Activated naive CD4-positive, alpha-beta T cell treated with anti-CD3 and anti-CD28 coated beads, Interleukin-2, amount 50 U/mL, for 24 hours (primary cell): Measurements from ENCODE around the gene HDAC4.
A peak's percentile ranks its signal among the peaks of the same experiment; 100 is the strongest.

Experiments
- H3K27ac Mint-ChIP-seq: one replicate; pipeline ENCODE4 v1.8.0; 2021; ENCODE audit warnings: mild to moderate bottlenecking, mixed read lengths
- H3K27me3 Mint-ChIP-seq: one replicate; pipeline ENCODE4 v1.8.0; 2021; ENCODE audit warnings: mixed read lengths
- H3K36me3 Mint-ChIP-seq: one replicate; pipeline ENCODE4 v1.8.0; 2021; ENCODE audit warnings: mixed read lengths
- H3K4me1 Mint-ChIP-seq: one replicate; pipeline ENCODE4 v1.8.0; 2021; ENCODE audit warnings: mixed read lengths
- H3K4me3 Mint-ChIP-seq: one replicate; pipeline ENCODE4 v1.8.0; 2021; ENCODE audit warnings: mild to moderate bottlenecking, mixed read lengths
- H3K9me3 Mint-ChIP-seq: one replicate; pipeline ENCODE4 v1.8.0; 2021; ENCODE audit warnings: mixed read lengths

Gene HDAC4

GRCh38 chr2:239371726-239372686 lies 28.8 kb downstream of the HDAC4 start:
- Mint-ChIP-seq H3K27ac (no peak overlapping the region), H3K9me3 (no peaks in the 10 kb centered on the region), H3K36me3 (no peaks in the 10 kb centered on the region), H3K4me1 (peaks cover 19% of the 10 kb centered on the region), H3K4me3 (no peak overlapping the region), H3K27me3 (no peaks in the 10 kb centered on the region)

GRCh38 chr2:239370876-239371725 lies 29.7 kb downstream of the HDAC4 start:
- H3K9me3 Mint-ChIP-seq = no peaks in the 10 kb centered on the region
- H3K4me3 Mint-ChIP-seq = no peak overlapping the region
- no peaks in the 10 kb centered on the region for H3K27me3 Mint-ChIP-seq
- peaks cover 24% of the 10 kb centered on the region for H3K4me1 Mint-ChIP-seq
- no peak overlapping the region for H3K27ac Mint-ChIP-seq
- H3K36me3 Mint-ChIP-seq = no peaks in the 10 kb centered on the region

- Mint-ChIP-seq H3K27me3 (no peaks in the 10 kb centered on the region), H3K9me3 (no peaks in the 10 kb centered on the region), H3K4me3 (peak overlapping the region; percentile 82), H3K4me1 (peaks cover 26% of the 10 kb centered on the region), H3K36me3 (no peaks in the 10 kb centered on the region), H3K27ac (peak overlapping the region; percentile 97)
These were observed 30.4 kb downstream of the HDAC4 start for GRCh38 chr2:239370403-239370802.

GRCh38 chr2:239369631-239370161 lies 31.1 kb downstream of the HDAC4 start:
- H3K4me3 Mint-ChIP-seq = peak overlapping the region; percentile 82
- H3K4me1 Mint-ChIP-seq = peaks cover 33% of the 10 kb centered on the region
- H3K36me3 Mint-ChIP-seq = peaks cover under 1% of the 10 kb centered on the region
- H3K9me3 Mint-ChIP-seq = no peaks in the 10 kb centered on the region
- H3K27ac Mint-ChIP-seq = peak overlapping the region; percentile 97
- no peaks in the 10 kb centered on the region for H3K27me3 Mint-ChIP-seq

- Mint-ChIP-seq H3K4me1 (peaks cover 40% of the 10 kb centered on the region), H3K27ac (no peak overlapping the region), H3K9me3 (no peaks in the 10 kb centered on the region), H3K27me3 (no peaks in the 10 kb centered on the region), H3K36me3 (peaks cover 2% of the 10 kb centered on the region), H3K4me3 (no peak overlapping the region)
These were observed 31.8 kb downstream of the HDAC4 start for GRCh38 chr2:239368906-239369552.

GRCh38 chr2:239368321-239368720 lies 32.5 kb downstream of the HDAC4 start:
- Mint-ChIP-seq H3K9me3 (no peaks in the 10 kb centered on the region), H3K27me3 (no peaks in the 10 kb centered on the region), H3K4me3 (no peak overlapping the region), H3K36me3 (peaks cover 2% of the 10 kb centered on the region), H3K27ac (no peak overlapping the region), H3K4me1 (peaks cover 47% of the 10 kb centered on the region)

GRCh38 chr2:239366740-239367139 lies 34.1 kb downstream of the HDAC4 start:
- peaks cover 55% of the 10 kb centered on the region for H3K4me1 Mint-ChIP-seq
- no peaks in the 10 kb centered on the region for H3K9me3 Mint-ChIP-seq
- H3K27me3 Mint-ChIP-seq = no peaks in the 10 kb centered on the region
- no peak overlapping the region for H3K27ac Mint-ChIP-seq
- H3K36me3 Mint-ChIP-seq = peaks cover 2% of the 10 kb centered on the region
- H3K4me3 Mint-ChIP-seq = no peak overlapping the region

GRCh38 chr2:239365782-239366435 lies 34.9 kb downstream of the HDAC4 start:
- Mint-ChIP-seq H3K4me3 (no peak overlapping the region), H3K27ac (no peak overlapping the region), H3K4me1 (peaks cover 58% of the 10 kb centered on the region), H3K9me3 (no peaks in the 10 kb centered on the region), H3K27me3 (no peaks in the 10 kb centered on the region), H3K36me3 (peaks cover 2% of the 10 kb centered on the region)

GRCh38 chr2:239365071-239365781 lies 35.6 kb downstream of the HDAC4 start:
- peaks cover 2% of the 10 kb centered on the region for H3K36me3 Mint-ChIP-seq
- no peaks in the 10 kb centered on the region for H3K27me3 Mint-ChIP-seq
- no peak overlapping the region for H3K4me3 Mint-ChIP-seq
- H3K9me3 Mint-ChIP-seq = no peaks in the 10 kb centered on the region
- H3K4me1 Mint-ChIP-seq = peaks cover 56% of the 10 kb centered on the region
- no peak overlapping the region for H3K27ac Mint-ChIP-seq

GRCh38 chr2:239363946-239364637 lies 36.7 kb downstream of the HDAC4 start:
- Mint-ChIP-seq H3K27ac (peak overlapping the region; percentile 6), H3K27me3 (no peaks in the 10 kb centered on the region), H3K4me3 (no peak overlapping the region), H3K36me3 (peaks cover 2% of the 10 kb centered on the region), H3K9me3 (no peaks in the 10 kb centered on the region), H3K4me1 (peaks cover 45% of the 10 kb centered on the region)

GRCh38 chr2:239362507-239362906 lies 38.3 kb downstream of the HDAC4 start:
- Mint-ChIP-seq H3K27ac (no peak overlapping the region), H3K4me1 (peaks cover 49% of the 10 kb centered on the region), H3K27me3 (no peaks in the 10 kb centered on the region), H3K9me3 (no peaks in the 10 kb centered on the region), H3K36me3 (peaks cover 4% of the 10 kb centered on the region), H3K4me3 (no peak overlapping the region)

- H3K36me3 Mint-ChIP-seq = peaks cover 7% of the 10 kb centered on the region
- H3K4me3 Mint-ChIP-seq = no peak overlapping the region
- no peaks in the 10 kb centered on the region for H3K9me3 Mint-ChIP-seq
- no peak overlapping the region for H3K27ac Mint-ChIP-seq
- no peaks in the 10 kb centered on the region for H3K27me3 Mint-ChIP-seq
- H3K4me1 Mint-ChIP-seq = peaks cover 50% of the 10 kb centered on the region
These were observed 39.5 kb downstream of the HDAC4 start for GRCh38 chr2:239361311-239361642.

GRCh38 chr2:239360421-239361310 lies 40.2 kb downstream of the HDAC4 start:
- no peaks in the 10 kb centered on the region for H3K27me3 Mint-ChIP-seq
- no peak overlapping the region for H3K4me3 Mint-ChIP-seq
- H3K27ac Mint-ChIP-seq = no peak overlapping the region
- H3K4me1 Mint-ChIP-seq = peaks cover 54% of the 10 kb centered on the region
- H3K9me3 Mint-ChIP-seq = no peaks in the 10 kb centered on the region
- peaks cover 7% of the 10 kb centered on the region for H3K36me3 Mint-ChIP-seq
